HG03558 (cell line): ENCODE results near the gene SERHL2.
"Not testable (repeated sequence)": the region's sequence is repeated elsewhere in the genome, so short reads cannot be mapped to it uniquely, and the experiment has no call there.

Experiments used
- ATAC-seq: cut with Tn5 transposase; IDR thresholded peaks from one replicate; pipeline ENCODE4 v1.9.1; 2021; ENCODE audit warnings: moderate number of reproducible peaks; ENCODE audit not compliant: unreplicated experiment; ENCODE audit errors: extremely low read depth

SERHL2 gene

GRCh38 chr22:42533638-42533977 lies 20.1 kb upstream of the SERHL2 start:
- no peak for ATAC-seq

DNA sequence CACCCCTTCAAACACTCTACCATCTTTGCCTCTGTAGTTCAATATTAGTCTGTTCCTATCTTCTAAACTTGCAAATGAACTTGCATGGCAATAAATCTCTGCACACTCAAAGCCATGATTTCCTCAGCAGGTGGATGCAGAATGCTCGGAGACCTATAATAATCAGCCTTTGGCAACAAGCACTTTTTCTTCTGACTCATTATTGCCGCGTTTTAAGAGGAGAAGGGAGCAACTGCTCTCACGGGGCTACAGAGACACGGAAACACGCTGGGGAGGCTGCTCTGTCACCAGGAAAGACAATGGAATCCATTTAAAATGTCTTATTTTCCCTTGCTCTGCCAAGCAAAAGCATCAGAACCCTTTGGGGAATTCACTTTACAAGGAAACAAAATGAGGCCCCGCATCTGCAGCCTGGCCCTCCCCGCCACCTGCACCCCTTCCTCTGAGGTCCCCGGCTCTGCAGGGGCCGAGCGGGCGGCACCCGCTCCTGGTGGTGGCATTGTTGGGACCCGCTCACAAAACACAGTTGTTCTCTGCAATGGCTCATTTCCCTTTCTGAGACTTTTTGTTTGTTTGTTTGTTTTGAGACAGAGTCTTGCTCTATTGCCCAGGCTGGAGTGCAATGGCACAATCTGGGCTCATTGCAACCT lies 18.5 kb upstream of the SERHL2 start:
- not testable (repeated sequence) for ATAC-seq

GRCh38 chr22:42536166-42536565 lies 17.6 kb upstream of the SERHL2 start:
- ATAC-seq = no peak

DNA sequence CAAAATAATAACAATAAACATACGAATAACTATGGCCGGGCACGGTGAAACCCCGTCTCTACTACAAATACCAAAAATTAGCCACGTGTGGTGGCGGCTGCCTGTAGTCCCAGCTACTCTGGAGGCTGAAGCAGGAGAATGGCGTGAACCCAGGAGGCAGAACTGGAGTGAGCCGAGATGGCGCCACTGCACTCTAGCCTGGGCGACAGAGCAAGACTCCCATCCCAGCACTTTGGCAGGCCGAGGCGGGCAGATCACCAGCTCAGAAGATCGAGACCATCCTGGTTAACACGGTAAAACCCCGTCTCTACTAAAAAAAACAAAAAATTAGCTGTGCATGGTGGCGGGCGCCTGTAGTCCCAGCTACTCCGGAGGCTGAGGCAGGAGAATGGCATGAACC lies 17.1 kb upstream of the SERHL2 start:
- not testable (repeated sequence) for ATAC-seq

DNA sequence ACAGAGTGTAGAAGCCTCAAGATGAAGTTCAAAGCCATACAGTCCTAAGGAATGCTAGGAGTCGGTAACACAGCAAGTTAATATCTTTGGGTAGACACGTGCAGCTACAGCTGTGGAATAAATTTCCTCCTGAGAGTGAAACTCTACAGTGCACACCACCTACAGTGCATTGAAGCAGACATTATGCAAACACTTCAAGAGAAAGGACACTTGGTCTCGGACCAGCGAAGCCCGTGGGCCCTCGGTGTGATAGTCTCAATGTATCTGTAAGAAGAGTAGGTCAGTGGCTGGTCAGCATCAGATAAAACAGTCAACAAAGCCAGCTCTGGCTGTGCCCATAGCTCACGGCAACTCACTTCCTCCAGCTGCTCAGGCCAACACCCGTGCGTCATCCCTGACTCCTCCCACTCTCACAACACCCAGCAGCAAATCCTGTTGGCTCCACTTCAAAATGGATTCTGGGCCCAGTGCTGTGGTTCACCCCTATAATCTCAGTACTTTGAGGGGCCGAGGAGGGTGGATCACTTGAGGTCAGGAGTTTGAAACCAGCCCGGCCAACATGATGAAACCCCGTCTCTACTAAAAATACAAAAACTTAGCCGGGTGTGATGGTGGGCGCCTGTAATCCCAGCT lies 16.4 kb upstream of the SERHL2 start:
- not testable (repeated sequence) for ATAC-seq

- not testable (repeated sequence) for ATAC-seq
Measured at GRCh38 chr22:42539236-42539771, 14.5 kb upstream of the SERHL2 start.

GRCh38 chr22:42544686-42545085 lies 9.1 kb upstream of the SERHL2 start:
- ATAC-seq = no peak

- no peak for ATAC-seq
Measured at GRCh38 chr22:42547562-42547961, 6.2 kb upstream of the SERHL2 start.

GRCh38 chr22:42548126-42548525 lies 5.6 kb upstream of the SERHL2 start:
- ATAC-seq = not testable (repeated sequence)

- ATAC-seq = no peak
Measured at GRCh38 chr22:42548597-42549330, 5.0 kb upstream of the SERHL2 start.

DNA sequence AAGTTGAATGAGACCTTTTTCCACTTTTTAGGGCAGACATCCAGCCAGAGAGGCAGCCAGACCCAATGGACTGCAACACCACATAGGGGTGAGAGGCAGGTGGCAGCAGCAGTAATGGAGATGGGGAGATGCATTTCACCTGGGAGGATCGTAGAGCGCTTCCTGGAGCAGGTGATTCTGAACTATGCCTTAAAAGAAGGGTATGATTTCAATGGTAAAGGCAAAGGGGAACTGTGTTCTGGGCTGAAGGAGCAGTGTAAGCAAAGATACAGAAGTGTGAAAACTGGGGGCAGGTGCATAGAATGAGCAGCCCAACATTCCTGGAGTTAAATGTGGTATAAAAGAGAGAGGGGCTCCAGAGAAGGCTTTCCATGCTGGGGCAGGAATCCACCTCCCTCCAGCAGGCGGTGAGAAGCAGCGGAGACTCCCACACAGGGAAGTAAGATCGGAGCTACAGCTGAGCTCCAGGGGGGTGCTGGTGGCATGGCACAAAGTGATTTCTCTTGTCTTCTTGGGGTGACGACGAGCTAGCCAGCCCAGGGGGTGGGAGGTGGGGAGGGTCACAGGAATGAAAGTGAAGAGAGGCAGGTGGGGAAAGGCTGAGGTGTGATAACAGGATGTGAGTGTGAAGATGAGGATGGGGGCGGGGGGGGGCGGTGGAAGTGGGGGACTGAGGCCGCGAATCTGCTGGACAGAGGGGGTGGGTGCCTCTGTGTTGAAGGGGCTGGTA lies 4.3 kb upstream of the SERHL2 start:
- no peak for ATAC-seq

DNA sequence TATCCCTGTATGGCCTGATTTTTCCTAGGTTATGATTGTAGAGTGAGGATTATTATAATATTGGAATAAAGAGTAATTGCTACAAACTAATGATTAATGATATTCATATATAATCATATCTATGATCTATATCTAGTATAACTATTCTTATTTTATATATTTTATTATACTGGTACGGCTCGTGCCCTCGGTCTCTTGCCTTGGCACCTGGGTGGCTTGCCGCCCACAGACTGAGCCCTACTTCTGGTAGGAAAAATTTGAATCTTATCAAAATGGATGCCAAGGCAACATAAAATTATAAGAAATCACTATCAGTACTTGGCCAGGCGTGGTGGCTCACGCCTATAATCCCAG lies 1.5 kb upstream of the SERHL2 start:
- ATAC-seq = not testable (repeated sequence)

GRCh38 chr22:42560381-42560780 lies 6.6 kb downstream of the SERHL2 start:
- no peak for ATAC-seq

- no peak for ATAC-seq
Measured at GRCh38 chr22:42560781-42561180, 7.0 kb downstream of the SERHL2 start.

- no peak for ATAC-seq
Measured at GRCh38 chr22:42561856-42562255, 8.1 kb downstream of the SERHL2 start.

DNA sequence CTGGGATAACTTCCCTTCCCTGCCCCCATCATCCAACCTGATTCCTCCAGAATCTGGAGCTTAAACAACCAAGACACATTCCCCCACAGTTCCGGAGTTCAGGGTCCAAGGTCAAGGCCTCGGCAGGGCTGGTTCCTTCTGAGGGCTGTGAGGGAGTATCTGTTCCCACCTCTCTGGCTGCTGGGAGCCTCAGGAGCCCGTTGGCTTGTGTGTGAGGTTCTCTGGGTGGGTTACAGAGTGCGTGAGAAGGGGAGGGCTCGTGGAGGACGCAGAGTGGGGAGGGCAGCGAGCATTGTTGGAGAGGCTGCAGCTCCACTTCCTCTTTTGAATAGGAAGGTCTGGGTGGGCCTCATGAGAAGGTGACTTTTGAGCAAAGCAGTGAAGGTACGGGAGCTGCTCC lies 8.5 kb downstream of the SERHL2 start:
- ATAC-seq = no peak

- ATAC-seq = no peak
Measured at GRCh38 chr22:42562684-42563083, 8.9 kb downstream of the SERHL2 start.

DNA sequence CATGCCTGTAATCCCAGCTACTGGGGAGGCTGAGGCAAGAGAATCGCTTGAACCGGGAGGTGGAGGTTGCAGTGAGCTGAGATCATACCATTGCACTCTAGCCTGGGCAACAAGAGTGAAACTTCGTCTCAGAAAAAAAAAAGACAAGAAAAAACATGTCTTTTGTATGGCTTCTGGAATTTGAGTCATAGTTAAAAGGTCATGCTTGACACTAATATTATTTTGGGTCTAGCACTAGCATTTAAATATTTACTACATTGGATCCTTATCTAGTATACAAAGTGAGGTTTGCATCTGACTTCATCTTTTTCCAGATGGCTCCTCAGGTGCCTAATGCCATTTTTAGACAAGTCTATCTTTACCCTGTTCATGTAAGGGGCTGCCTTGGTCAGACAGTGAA lies 10.2 kb downstream of the SERHL2 start:
- not testable (repeated sequence) for ATAC-seq

DNA sequence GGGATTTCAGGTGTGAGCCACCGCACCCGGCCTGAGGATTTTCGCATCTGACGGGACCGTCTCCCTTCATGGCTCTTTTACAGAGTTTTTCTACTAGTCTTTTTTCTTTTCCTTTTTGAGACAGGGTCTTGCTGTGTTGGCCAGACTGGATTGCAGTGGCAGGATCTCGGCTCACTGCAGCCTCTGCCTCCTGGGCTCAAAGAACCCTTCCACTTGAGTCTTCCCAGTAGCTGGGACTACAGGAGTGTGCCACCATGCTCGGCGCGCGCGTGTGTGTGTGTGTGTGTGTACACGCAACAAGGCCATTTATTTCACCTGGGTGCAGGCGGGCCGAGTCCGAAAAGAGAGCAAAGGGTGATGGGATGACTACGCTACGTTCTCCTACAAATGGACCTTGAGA lies 10.9 kb downstream of the SERHL2 start:
- no peak for ATAC-seq

DNA sequence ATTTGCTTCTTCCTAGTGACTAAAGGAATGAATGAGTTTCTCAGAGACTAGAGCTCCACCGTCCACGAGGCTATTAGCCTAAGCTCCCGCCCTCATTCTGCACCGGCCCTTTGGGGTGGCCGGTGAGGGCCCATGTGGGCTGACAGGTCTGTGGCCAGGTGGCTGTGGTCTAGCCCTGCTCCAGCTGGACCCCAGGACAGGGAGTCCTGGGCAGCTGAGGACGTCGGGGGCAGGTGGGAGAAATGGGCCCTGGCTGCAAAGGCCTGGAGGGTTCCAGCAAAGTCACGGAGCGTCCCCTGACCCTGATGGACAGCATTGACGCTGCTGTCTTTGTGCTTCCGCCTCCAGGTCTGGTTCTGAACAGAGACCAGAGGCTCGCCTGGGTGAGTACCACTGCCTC lies 12.2 kb downstream of the SERHL2 start:
- no peak for ATAC-seq

GRCh38 chr22:42567950-42568349 lies 14.2 kb downstream of the SERHL2 start:
- ATAC-seq = not testable (repeated sequence)
